K562 (cell line): Measurements from ENCODE around the gene BCAS1. TPM values are rescaled to one million over a fixed set of nuclear protein-coding genes. Genes with fewer than 3 reads are reported as not detected.

Experiments used
- ATAC-seq: fragments of 200-7000 bp; cut with Tn5 transposase; 3 replicates; pipeline ENCODE4 v1.9.1; 2020; ENCODE audit warnings: moderate library complexity
- BruUV-seq: library from RNA; stranded (reverse); fragments of 400-500 nt; replicated peaks from 2 replicates; lab custom pipeline; 2021; lab: Mats Ljungman, UMichigan
- CTCF ChIA-PET: fragments of 300-600 bp; formaldehyde crosslinking; extraction: SDS; loops from one replicate; lab custom pipeline; 2021; ENCODE audit warnings: low intra/inter-chr PET ratio; lab: Yijun Ruan, JAX
- POLR2A ChIA-PET: fragments of 300-600, 350-650 bp; sonication (Branson Sonifier 250); formaldehyde crosslinking; extraction: SDS; loops from one replicate; lab custom pipeline; 2021; ENCODE audit warnings: antibody characterized with exemption, inconsistent platforms; lab: Yijun Ruan, JAX
- DNase-seq, 4 experiments: peaks; one replicate each; pipeline versions ENCODE4 v3.0.0 to v3.0.0-alpha.2; 2011 to 2018; ENCODE audit warnings: low spot score in 3 of 4, mixed read lengths in 3 of 4; ENCODE audit errors: extremely low read depth in 1 of 4
- FAIRE-seq: peaks from 2 replicates; lab custom pipeline; 2011; peaks lifted over from hg19 to GRCh38; lab: Jason Lieb, UNC
- H2AFZ ChIP-seq: 2 replicates; pipeline ENCODE4 v1.6.0; 2011; ENCODE audit warnings: low read depth, low read length, control low read depth, inconsistent platforms
- H3K27ac ChIP-seq: fragments of 200-600 bp; 3 replicates; pipeline ENCODE4 v1.8.0; 2011; ENCODE audit warnings: low read depth, mild to moderate bottlenecking, control low read depth, inconsistent platforms, low read length, moderate library complexity, mixed read lengths; ENCODE audit errors: extremely low read depth
- H3K27me3 ChIP-seq, 2 experiments: fragments of 300-600 bp in 1 of 2; 2 replicates in 1 of 2; 3 replicates in 1 of 2; pipeline versions ENCODE4 v1.6.0 to v1.8.0; 2011; ENCODE audit warnings: inconsistent platforms in 2 of 2, low read length in 2 of 2, mild to moderate bottlenecking in 1 of 2, mixed read lengths in 1 of 2, moderate library complexity in 1 of 2; ENCODE audit not compliant: control insufficient read depth in 2 of 2, insufficient read depth in 2 of 2
- H3K36me3 ChIP-seq: fragments of 300-600 bp; 3 replicates; pipeline ENCODE4 v1.8.0; 2011; ENCODE audit warnings: mild to moderate bottlenecking, low read length, inconsistent platforms; ENCODE audit not compliant: control insufficient read depth, insufficient read depth
- H3K4me1 ChIP-seq, 2 experiments: fragments of 200-600 bp in 1 of 2; replicated peaks in 1 of 2; 2 replicates in 1 of 2; 3 replicates in 1 of 2; pipeline versions ENCODE4 v1.5.1 to v1.8.0; 2011; ENCODE audit warnings: inconsistent platforms in 2 of 2, low read length in 2 of 2, mild to moderate bottlenecking in 1 of 2, mixed read lengths in 1 of 2, moderate library complexity in 1 of 2; ENCODE audit not compliant: control insufficient read depth in 2 of 2, insufficient read depth in 2 of 2
- H3K4me2 ChIP-seq: 2 replicates; pipeline ENCODE4 v1.6.1; 2011; ENCODE audit warnings: low read length, control low read depth, inconsistent platforms, mixed read lengths; ENCODE audit not compliant: insufficient read depth
- H3K4me3 ChIP-seq: fragments of 200-600 bp; sonication (generic), shearing (Covaris generic); 2 replicates; pipeline ENCODE4 v1.5.1; 2016; ENCODE audit warnings: control low read depth, inconsistent platforms
- H3K79me2 ChIP-seq: fragments of 200-600 bp; 3 replicates; pipeline ENCODE4 v1.8.0; 2011; ENCODE audit warnings: low read length, inconsistent platforms; ENCODE audit not compliant: control insufficient read depth, insufficient read depth
- H3K9ac ChIP-seq, 2 experiments: 2 replicates each; pipeline versions ENCODE4 v1.6.0 to v1.6.1; 2011; ENCODE audit warnings: low read depth in 2 of 2, low read length in 2 of 2, control low read depth in 1 of 2, inconsistent platforms in 1 of 2, mild to moderate bottlenecking in 1 of 2, mixed read lengths in 1 of 2; ENCODE audit not compliant: insufficient read depth in 1 of 2
- H3K9me1 ChIP-seq: one replicate; pipeline ENCODE4 v1.6.0; 2011; ENCODE audit warnings: inconsistent platforms, mild to moderate bottlenecking, low read length, moderate library complexity; ENCODE audit not compliant: control insufficient read depth, insufficient read depth
- H3K9me3 ChIP-seq: replicated peaks from 2 replicates; pipeline ENCODE4 v1.5.1; 2011; ENCODE audit warnings: low read depth, low read length, inconsistent platforms; ENCODE audit not compliant: control insufficient read depth, insufficient read depth
- H4K20me1 ChIP-seq: replicated peaks from 2 replicates; pipeline ENCODE4 v1.6.1; 2011; ENCODE audit warnings: low read length, inconsistent platforms, mixed read lengths; ENCODE audit not compliant: control insufficient read depth, insufficient read depth
- GABPB2 ChIP-seq: fragments of 250-450 bp; sonication (Bioruptor Pico); conservative IDR thresholded peaks from 2 replicates; pipeline ENCODE4 v1.5.1; 2021; ENCODE audit warnings: mild to moderate bottlenecking
- WGBS: fragments of 100-300 bp; shearing (Covaris generic); methylation state at CpG from one replicate; pipeline ENCODE4 v1.1.6; 2016; ENCODE audit warnings: low coverage, mixed read lengths; ENCODE audit not compliant: insufficient coverage; ENCODE audit errors: missing lambda C conversion rate; 5-methylcytosine and 5-hydroxymethylcytosine counted together
- in situ Hi-C: fragments of 300-500 bp; cut with MboI; formaldehyde crosslinking; loops from 4 replicates; pipeline ENCODE4 v1.15.0; 2018; ENCODE audit warnings: inconsistent platforms, mixed read lengths
- intact Hi-C: fragments of 100-400 bp; cut with micrococcal nuclease; formaldehyde crosslinking; loops from 2 replicates; pipeline ENCODE4 v1.14.2; 2022
- polyA plus RNA-seq, 8 experiments: library from polyadenylated mRNA; depleted of rRNA in 4 of 8; stranded (reverse) in 5 of 8; unstranded in 3 of 8; fragments of >200 nt; fragmentation: Nextera tagmentation in 2 of 8; fragmentation: Illumina TruSeq in 1 of 8; extraction: Ambion mirVana in 2 of 8; extraction: Trizol in 1 of 8; gene quantifications; 2 replicates each; pipeline versions ENCODE4 v1.2.1 to v1.2.3, GENCODE V29; 2011 to 2014; ENCODE audit warnings: inconsistent platforms in 1 of 8, missing spikeins in 1 of 8
- total RNA-seq, 7 experiments: library from RNA; depleted of rRNA in 6 of 7; stranded (reverse); fragments of >200 nt in 6 of 7; fragmentation: Illumina TruSeq in 2 of 7; extraction: Trizol in 2 of 7; gene quantifications; 2 replicates each; pipeline versions ENCODE4 v1.2.1 to v1.2.3, GENCODE V29; 2011 to 2021; ENCODE audit warnings: low replicate concordance in 1 of 7
- TF ChIP-seq, protein P1 (sequence below), 3 experiments: fragments of 200-800 bp in 1 of 3; fragments of 250-450 bp in 1 of 3; fragments of 450-650 bp in 1 of 3; sonication (Bioruptor Pico) in 1 of 3; sonication (Bioruptor generic) in 1 of 3; formaldehyde crosslinking in 1 of 3; IDR thresholded peaks; 2 replicates each; pipeline versions ENCODE4 v1.6.1 to v1.8.0; 2016 to 2022; ENCODE audit warnings: mild to moderate bottlenecking in 2 of 3, missing genetic modification characterization in 2 of 3, missing compliant biosample characterization in 1 of 3, moderate library complexity in 1 of 3

BCAS1 gene
- total and polyA plus RNA-seq, 9 of the 15 experiments (the other 6 are each of a cell fraction or from before 2014, with no cell fraction given) = 0.18 to 2.3 (median 0.93) TPM

DNA sequence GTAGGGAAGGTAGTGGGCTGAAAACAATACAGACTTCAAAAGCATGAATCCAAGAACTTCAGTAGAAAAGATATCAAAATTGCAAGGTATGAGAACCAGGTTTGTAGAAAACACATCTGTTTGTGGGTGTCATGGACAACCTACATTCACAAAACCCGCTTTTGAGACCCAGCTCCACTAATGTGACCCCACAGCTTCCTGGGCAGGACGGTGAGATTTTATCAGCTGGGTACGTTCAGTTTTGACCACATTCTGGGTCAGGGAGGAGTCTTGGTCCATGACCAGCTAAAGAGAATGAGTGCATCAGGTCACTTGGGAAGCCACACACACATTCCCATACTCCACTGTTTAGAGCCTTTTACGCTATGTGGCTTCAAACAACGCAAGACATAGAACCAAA lies 77.1 kb downstream of the BCAS1 start:
- no peaks in the 10 kb centered on the region for H3K4me1 ChIP-seq
- no peaks in the 10 kb centered on the region for H3K79me2 ChIP-seq
- peaks cover 0 to 2% of the 10 kb centered on the region in 2 experiments; a peak in 3 of 5 replicates for H3K27me3 ChIP-seq
- no peaks in the 10 kb centered on the region for H3K9me1 ChIP-seq
- DNase-seq (no peak), ATAC-seq (no peak), FAIRE-seq (peak; percentile 15)
- in situ Hi-C loops (no loop called here), intact Hi-C loops (no loop called here)
- CTCF ChIA-PET = no interaction called here
- no peak overlapping the region for H3K4me3 ChIP-seq
- H3K9me3 ChIP-seq = no peaks in the 10 kb centered on the region
- H3K9ac ChIP-seq = no peak overlapping the region
- TF ChIP-seq, protein P1, sequence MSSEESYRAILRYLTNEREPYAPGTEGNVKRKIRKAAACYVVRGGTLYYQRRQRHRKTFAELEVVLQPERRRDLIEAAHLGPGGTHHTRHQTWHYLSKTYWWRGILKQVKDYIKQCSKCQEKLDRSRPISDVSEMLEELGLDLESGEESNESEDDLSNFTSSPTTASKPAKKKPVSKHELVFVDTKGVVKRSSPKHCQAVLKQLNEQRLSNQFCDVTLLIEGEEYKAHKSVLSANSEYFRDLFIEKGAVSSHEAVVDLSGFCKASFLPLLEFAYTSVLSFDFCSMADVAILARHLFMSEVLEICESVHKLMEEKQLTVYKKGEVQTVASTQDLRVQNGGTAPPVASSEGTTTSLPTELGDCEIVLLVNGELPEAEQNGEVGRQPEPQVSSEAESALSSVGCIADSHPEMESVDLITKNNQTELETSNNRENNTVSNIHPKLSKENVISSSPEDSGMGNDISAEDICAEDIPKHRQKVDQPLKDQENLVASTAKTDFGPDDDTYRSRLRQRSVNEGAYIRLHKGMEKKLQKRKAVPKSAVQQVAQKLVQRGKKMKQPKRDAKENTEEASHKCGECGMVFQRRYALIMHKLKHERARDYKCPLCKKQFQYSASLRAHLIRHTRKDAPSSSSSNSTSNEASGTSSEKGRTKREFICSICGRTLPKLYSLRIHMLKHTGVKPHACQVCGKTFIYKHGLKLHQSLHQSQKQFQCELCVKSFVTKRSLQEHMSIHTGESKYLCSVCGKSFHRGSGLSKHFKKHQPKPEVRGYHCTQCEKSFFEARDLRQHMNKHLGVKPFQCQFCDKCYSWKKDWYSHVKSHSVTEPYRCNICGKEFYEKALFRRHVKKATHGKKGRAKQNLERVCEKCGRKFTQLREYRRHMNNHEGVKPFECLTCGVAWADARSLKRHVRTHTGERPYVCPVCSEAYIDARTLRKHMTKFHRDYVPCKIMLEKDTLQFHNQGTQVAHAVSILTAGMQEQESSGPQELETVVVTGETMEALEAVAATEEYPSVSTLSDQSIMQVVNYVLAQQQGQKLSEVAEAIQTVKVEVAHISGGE (CRISPR knock-in tag; IDR thresholded peaks at IDR 0.05) = peak in 1 of 3 experiments; percentile 74; a peak in 2 of 6 replicates
- no peak for TF ChIP-seq GABPB2 (CRISPR knock-in tag)
- POLR2A ChIA-PET = no interaction called here
- H2AFZ ChIP-seq = no peak overlapping the region
- H4K20me1 ChIP-seq = no peaks in the 10 kb centered on the region
- WGBS = 5% methylated on average over 5 of the region's 5 CpGs
- no peaks in the 10 kb centered on the region for H3K36me3 ChIP-seq
- H3K27ac ChIP-seq = no peak overlapping the region
- BruUV-seq = no TSS peak
- no peak overlapping the region for H3K4me2 ChIP-seq
